GM12878 (cell line): ENCODE measurements around the gene IFITM5.

Experiments
- BMI1 ChIP-seq: fragments of 450-650 bp; IDR thresholded peaks from 2 replicates; pipeline ENCODE4 v1.6.1; 2016; ENCODE audit warnings: mild to moderate bottlenecking, moderate library complexity, borderline replicate concordance
- CEBPZ ChIP-seq: fragments of 150-350 bp; IDR thresholded peaks from 2 replicates; pipeline ENCODE4 v1.6.1; 2016; ENCODE audit warnings: low read depth, low read length
- CTCF ChIP-seq, 3 experiments: IDR thresholded peaks in 2 of 3; conservative IDR thresholded peaks in 1 of 3; 2 replicates each; pipeline ENCODE4 v1.5.1; 2011; ENCODE audit warnings: low read depth in 3 of 3, low read length in 3 of 3, mild to moderate bottlenecking in 3 of 3, control low read depth in 2 of 3, moderate library complexity in 2 of 3, inconsistent platforms in 1 of 3, mixed read lengths in 1 of 3; ENCODE audit not compliant: control insufficient read depth in 2 of 3, insufficient read depth in 1 of 3; ENCODE audit errors: extremely low read depth in 1 of 3
- E2F4 ChIP-seq: IDR thresholded peaks from 2 replicates; pipeline ENCODE4 v1.6.1; 2012; ENCODE audit warnings: low read depth, low read length, improper control_type of control experiment
- FOXM1 ChIP-seq: IDR thresholded peaks from 2 replicates; pipeline ENCODE4 v1.6.1; 2012; ENCODE audit warnings: low read depth, mild to moderate bottlenecking, inconsistent platforms, low read length, moderate library complexity
- SUZ12 ChIP-seq: fragments of 200-600 bp; sonication (generic); IDR thresholded peaks from one replicate; pipeline ENCODE4 v1.6.1; 2018; ENCODE audit warnings: antibody characterized with exemption, mild to moderate bottlenecking; ENCODE audit not compliant: unreplicated experiment
- WRNIP1 ChIP-seq: IDR thresholded peaks from 2 replicates; pipeline ENCODE4 v1.6.1; 2011; ENCODE audit warnings: low read depth, low read length, improper control_type of control experiment, borderline replicate concordance
- ZBED1 ChIP-seq: IDR thresholded peaks from 2 replicates; pipeline ENCODE4 v1.6.1; 2016; ENCODE audit warnings: borderline replicate concordance
- TF ChIP-seq, protein P1 (sequence below): IDR thresholded peaks from 2 replicates; pipeline ENCODE4 v1.6.1; 2011; ENCODE audit warnings: low read depth, low read length, improper control_type of control experiment, borderline replicate concordance

- TF ChIP-seq WRNIP1 (no peak), BMI1 (no peak), FOXM1 (no peak), CTCF (IDR thresholded peaks at IDR 0.05 in 2 of 3, conservative IDR thresholded peaks at IDR 0.05 in 1 of 3; ENCODE audit: control insufficient read depth in 2 of 3, extremely low read depth in 1 of 3, insufficient read depth in 1 of 3, low read depth in 3 of 3, low read length in 3 of 3) (no peak), CEBPZ (no peak), ZBED1 (no peak), E2F4 (no peak), SUZ12 (no peak)
- TF ChIP-seq, protein P1, sequence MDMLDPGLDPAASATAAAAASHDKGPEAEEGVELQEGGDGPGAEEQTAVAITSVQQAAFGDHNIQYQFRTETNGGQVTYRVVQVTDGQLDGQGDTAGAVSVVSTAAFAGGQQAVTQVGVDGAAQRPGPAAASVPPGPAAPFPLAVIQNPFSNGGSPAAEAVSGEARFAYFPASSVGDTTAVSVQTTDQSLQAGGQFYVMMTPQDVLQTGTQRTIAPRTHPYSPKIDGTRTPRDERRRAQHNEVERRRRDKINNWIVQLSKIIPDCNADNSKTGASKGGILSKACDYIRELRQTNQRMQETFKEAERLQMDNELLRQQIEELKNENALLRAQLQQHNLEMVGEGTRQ = no peak
These were observed 24.8 kb upstream of the IFITM5 start for GRCh38 chr11:324156-324555.
